Measurements from ENCODE around the gene PRSS12. TPM values are rescaled to one million over a fixed set of nuclear protein-coding genes. Genes with fewer than 3 reads are reported as not detected.

PRSS12 gene
- total RNA-seq, 1 experiment from 2014 or later, result 13.8 TPM

- no peaks in the 10 kb centered on the region for H3K27me3 ChIP-seq (ENCODE audit: insufficient read depth, low read length)
- no peaks in the 10 kb centered on the region for H3K9me2 ChIP-seq (ENCODE audit: insufficient read depth)
- H3K79me2 ChIP-seq (ENCODE audit: insufficient read depth, low read length), result no peaks in the 10 kb centered on the region
- ChIA-PET RAD21 (ENCODE audit: low non-redundant PET in 1 of 2, low total read pairs in 2 of 2, uncharacterized antibody in 2 of 2, unreplicated experiment in 2 of 2) (no interaction called here), POLR2A (no interaction called here), CTCF (interaction anchor here (2.2 kb wide), 1 partner anchor 14 kb away, joined by 9 read pairs; the partner anchor contains the start of gene PRSS12)
- TF ChIP-seq SRF (IDR thresholded peaks at IDR 0.05; ENCODE audit: low read depth), result no peak
- no peak for TF ChIP-seq EZH2phosphoT487 (IDR thresholded peaks at IDR 0.05; ENCODE audit: borderline replicate concordance)
- TF ChIP-seq REST (IDR thresholded peaks at IDR 0.05; ENCODE audit: low read depth), result no peak
- no peak for TF ChIP-seq JUND (IDR thresholded peaks at IDR 0.05)
- no peak for TF ChIP-seq ZBTB33 (IDR thresholded peaks at IDR 0.05; ENCODE audit: extremely low read depth, insufficient replicate concordance, low read length)
- TF ChIP-seq ZNF274 (IDR thresholded peaks at IDR 0.05; ENCODE audit: low read depth, low read length), result no peak
- no peak for TF ChIP-seq CBX3 (IDR thresholded peaks at IDR 0.05; ENCODE audit: low read depth)
- TF ChIP-seq ELF1 (IDR thresholded peaks at IDR 0.05; ENCODE audit: borderline replicate concordance, low read depth), result no peak
- no peak for TF ChIP-seq EGR1 (IDR thresholded peaks at IDR 0.05; ENCODE audit: low read depth)
- TF ChIP-seq YY1 (IDR thresholded peaks at IDR 0.05; ENCODE audit: extremely low read depth, insufficient replicate concordance, low read depth, low read length), result no peak
- TF ChIP-seq ATF3 (IDR thresholded peaks at IDR 0.05), result no peak
- TF ChIP-seq POLR2AphosphoS5 (IDR thresholded peaks at IDR 0.05; ENCODE audit: low read depth, low read length), result no peak
- no peak for TF ChIP-seq SIN3A (IDR thresholded peaks at IDR 0.05; ENCODE audit: low read depth)
- no peak for TF ChIP-seq ZFX (IDR thresholded peaks at IDR 0.05)
- TF ChIP-seq FOSL1 (IDR thresholded peaks at IDR 0.05; ENCODE audit: low read depth), result no peak
- TF ChIP-seq CTCF (IDR thresholded peaks at IDR 0.05 in 2 of 3, conservative IDR thresholded peaks at IDR 0.05 in 1 of 3; ENCODE audit: borderline replicate concordance in 1 of 3, insufficient read depth in 1 of 3, low read depth in 2 of 3, low read length in 2 of 3), result no peak
- no TSS peak for BruUV-seq (replicated peaks)
- no peak overlapping the region for H3K27ac ChIP-seq (ENCODE audit: low read depth, low read length)
- H3K4me3 ChIP-seq (replicated peaks in 1 of 2; ENCODE audit: low read depth in 1 of 2, low read length in 2 of 2), result no peak overlapping the region
- intact Hi-C loops (cut with micrococcal nuclease), result no loop called here
- H3K36me3 ChIP-seq (ENCODE audit: control insufficient read depth in 1 of 2, insufficient read depth in 2 of 2, low read length in 2 of 2), result no peaks in the 10 kb centered on the region
- no peak overlapping the region for H2AFZ ChIP-seq (ENCODE audit: low read depth, low read length, poor library complexity, severe bottlenecking)
- DNase-seq (ENCODE audit: low read depth, low spot score) (no peak), ATAC-seq (no peak)
- no peaks in the 10 kb centered on the region for H3K9me3 ChIP-seq (ENCODE audit: control insufficient read depth in 1 of 2, insufficient read depth in 1 of 2, low read depth in 1 of 2, low read length in 2 of 2)
- no peak overlapping the region for H3K4me2 ChIP-seq (ENCODE audit: low read length)
- H4K20me1 ChIP-seq (ENCODE audit: insufficient read depth), result no peaks in the 10 kb centered on the region
- H3K9ac ChIP-seq (ENCODE audit: low read length), result no peak overlapping the region
- peaks cover 0 to 3% of the 10 kb centered on the region in 2 experiments; a peak in 1 of 4 replicates for H3K4me1 ChIP-seq (ENCODE audit: control insufficient read depth in 1 of 2, insufficient read depth in 2 of 2, low read length in 2 of 2)
Measured at GRCh38 chr4:118338518-118338917, 14.3 kb downstream of the PRSS12 start.
